ENCODE measurements around the gene PRPF6.

PRPF6 gene

DNA sequence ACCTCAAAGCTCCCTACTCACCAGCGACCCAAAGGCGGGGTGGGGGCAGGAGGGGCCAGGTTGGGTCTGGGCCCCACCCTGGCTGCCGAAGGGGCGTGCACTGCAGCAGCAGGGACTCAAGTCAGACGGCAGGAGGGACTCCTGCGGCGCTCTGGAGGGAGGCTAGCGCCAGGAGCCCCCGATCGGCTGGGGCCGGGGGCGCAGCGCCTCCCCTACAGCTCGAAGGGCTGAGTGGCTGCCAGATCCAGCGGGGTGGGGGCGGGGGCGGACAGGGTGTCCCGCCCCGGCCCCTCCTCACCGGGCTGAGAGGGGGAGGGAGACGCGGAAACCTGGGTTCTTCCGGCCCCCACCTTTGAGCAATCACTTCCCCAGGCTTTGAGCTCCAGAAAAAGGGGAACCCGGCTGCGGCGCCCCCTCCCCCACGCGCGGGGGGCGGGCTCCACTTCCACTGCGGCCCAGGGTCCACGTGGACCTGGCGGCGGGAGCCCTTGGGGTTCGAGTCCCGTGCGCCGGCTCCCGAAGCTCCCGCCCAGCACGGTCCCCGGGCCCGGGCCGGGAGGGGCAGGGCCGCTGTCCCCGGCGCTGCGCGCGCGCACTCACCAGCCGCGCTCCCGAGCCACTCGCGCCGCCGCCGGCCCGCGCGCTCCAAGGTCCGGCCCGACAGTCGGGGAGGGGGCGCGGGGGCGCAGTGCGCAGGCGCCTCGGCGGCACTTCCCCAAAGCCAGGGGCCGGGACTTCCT, 98.5 kb downstream of the PRPF6 start, which contains the start of gene RGS19:
RGS19 (minus strand) TSS at position 246 of the 740 bp plus-strand sequence. CDS start 2,632 bp downstream, outside the sequence.
- Histone ChIP-seq H3K4me3 (peak within 1 kb of the TSS; percentile 86), H3K9me3 (no peaks in the 10 kb centered on the region), H3K27ac (peak within 1 kb of the TSS; percentile 96), H3K36me3 (peaks cover 8% of the 10 kb centered on the region), H3K9ac (peak within 1 kb of the TSS; percentile 92), H3K4me1 (peaks cover 87% of the 10 kb centered on the region), H4K20me1 (peaks cover 7% of the 10 kb centered on the region), H3K4me2 (peak within 1 kb of the TSS; percentile 99), H3K27me3 (peaks cover 16% of the 10 kb centered on the region)
- TF ChIP-seq Cebpa-rat (IDR thresholded peaks at IDR 0.05), result no peak

DNA sequence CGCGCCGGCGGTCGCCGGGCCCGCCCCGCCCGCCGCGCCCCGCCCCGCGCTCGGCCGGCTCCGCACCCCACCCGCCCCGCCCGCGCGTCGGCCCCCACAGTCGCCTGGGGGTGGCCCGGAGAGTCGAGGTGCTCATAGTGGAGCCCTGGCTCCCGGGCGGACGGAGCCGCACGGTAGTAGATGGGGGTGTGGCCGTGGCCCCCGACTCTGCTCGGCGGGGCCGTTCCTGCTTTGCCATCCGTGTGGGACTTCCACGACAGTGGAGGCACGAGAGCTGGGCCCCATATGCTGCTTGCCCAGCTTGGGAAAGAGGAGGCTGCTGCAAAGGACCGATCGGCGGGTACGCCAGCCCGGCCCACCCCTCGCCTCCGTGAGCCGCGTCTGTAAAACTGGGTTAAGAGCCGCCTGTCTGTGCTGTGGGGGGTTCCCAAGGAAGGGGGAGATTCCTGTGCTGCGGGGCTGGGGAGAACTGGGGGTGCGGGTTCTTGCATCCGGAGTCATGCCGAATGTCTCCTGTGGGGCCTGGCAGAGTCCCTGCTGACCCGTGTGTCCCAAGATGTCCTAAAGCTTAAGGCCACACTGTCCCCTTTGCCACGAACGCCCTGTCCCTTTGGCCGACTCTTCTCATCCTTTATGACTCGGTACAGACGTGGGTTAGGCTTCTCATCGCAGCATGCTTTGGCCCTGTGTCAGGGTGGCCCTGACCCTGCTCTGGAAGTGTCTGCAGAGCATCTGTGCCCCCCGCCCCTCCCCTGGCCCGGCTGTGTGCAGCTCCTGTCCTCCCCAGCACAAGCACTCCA, 99.3 kb downstream of the PRPF6 start, which contains the start of gene OPRL1:
OPRL1 (plus strand) TSS at position 70 of the 800 bp plus-strand sequence. CDS start 12,639 bp downstream, outside the sequence.
- Histone ChIP-seq H3K4me3 (peak within 1 kb of the TSS; percentile 86), H3K9ac (peak within 1 kb of the TSS; percentile 92), H3K9me3 (no peaks in the 10 kb centered on the region), H3K36me3 (0 out of 2 replicates have a peak, but pooled peaks cover under 1% of the 10 kb centered on the region), H3K27me3 (peaks cover 24% of the 10 kb centered on the region), H3K4me1 (peaks cover 83% of the 10 kb centered on the region), H3K4me2 (peak within 1 kb of the TSS; percentile 99), H4K20me1 (peaks cover 15% of the 10 kb centered on the region), H3K27ac (peak within 1 kb of the TSS; percentile 96)
- no peak for TF ChIP-seq Cebpa-rat (IDR thresholded peaks at IDR 0.05)

DNA sequence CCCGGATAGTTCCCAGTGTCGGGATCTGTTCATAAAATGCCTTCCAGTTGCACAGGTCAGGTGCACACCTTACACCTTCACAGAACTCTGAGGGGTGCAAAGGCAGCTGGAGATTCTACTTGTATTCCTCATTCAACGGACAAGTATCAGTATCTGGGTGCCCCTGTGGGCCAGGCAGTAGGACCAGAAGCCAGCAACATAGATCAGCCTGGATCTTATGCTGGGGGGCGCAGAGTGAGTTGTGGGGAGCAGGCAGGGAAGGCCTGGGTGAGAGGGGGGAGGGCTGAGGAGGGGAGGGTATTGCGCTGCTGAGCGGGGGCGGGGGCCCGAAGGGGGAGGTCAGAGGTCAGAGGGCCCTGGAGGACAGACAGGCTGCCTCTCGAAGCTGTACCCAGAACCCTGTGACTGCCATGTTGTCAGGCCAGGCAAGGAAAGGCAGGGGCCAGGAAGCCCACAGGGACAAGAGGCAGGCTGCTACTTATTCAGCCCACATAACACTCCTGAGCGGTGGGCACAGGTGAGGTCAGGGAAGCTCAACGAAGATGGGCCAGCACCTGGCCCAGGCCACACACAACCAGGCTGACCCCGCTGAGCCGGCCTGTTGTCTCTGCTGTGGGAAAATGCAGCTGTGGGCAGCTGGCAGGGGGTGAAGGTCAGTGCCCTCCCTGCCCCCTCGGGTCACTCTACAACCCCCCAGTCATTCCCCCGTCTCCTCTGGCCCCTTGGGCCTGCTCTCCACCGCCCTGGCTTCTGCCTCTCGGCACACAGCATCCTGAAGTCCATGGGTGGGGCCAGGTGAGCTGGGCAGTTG, 100.1 kb downstream of the PRPF6 start:
- Histone ChIP-seq H3K9me3 (peaks cover 3% of the 10 kb centered on the region; the same call in 1 of the 2 replicates), H3K36me3 (no peaks in the 10 kb centered on the region), H3K27ac (peak overlapping the region; percentile 96), H3K4me2 (peak overlapping the region; percentile 99), H4K20me1 (peaks cover 21% of the 10 kb centered on the region), H3K4me1 (peaks cover 75% of the 10 kb centered on the region), H3K4me3 (peak overlapping the region; percentile 86), H3K27me3 (peaks cover 32% of the 10 kb centered on the region), H3K9ac (peak overlapping the region; percentile 73)
- no peak for TF ChIP-seq Cebpa-rat (IDR thresholded peaks at IDR 0.05)

DNA sequence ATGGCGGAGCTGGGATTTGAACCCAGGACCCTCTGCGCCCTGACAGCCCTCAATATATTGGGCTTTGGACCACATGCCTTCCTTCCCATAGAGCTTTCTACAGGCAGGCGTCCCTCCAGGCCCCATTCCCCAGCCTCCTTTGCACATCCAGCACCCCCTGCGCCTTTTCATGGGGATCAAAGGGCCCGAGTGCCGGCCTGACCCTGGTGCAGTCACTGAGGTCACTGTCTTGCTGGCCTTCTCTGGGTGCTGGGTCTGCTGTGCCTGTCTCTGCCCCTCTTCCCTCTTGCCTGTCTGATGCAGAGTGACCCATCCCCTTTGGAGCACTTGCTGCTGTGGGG, 100.7 kb downstream of the PRPF6 start:
- Histone ChIP-seq H3K36me3 (no peaks in the 10 kb centered on the region), H3K27me3 (peaks cover 35% of the 10 kb centered on the region), H3K4me3 (no peak overlapping the region), H3K4me1 (peaks cover 69% of the 10 kb centered on the region), H3K27ac (peak overlapping the region; percentile 44; the same call in 1 of the 2 replicates), H3K9ac (peak overlapping the region; percentile 55; the same call in 1 of the 2 replicates), H4K20me1 (peaks cover 21% of the 10 kb centered on the region), H3K9me3 (peaks cover 9% of the 10 kb centered on the region), H3K4me2 (peak overlapping the region; percentile 99)
- no peak for TF ChIP-seq Cebpa-rat (IDR thresholded peaks at IDR 0.05)

DNA sequence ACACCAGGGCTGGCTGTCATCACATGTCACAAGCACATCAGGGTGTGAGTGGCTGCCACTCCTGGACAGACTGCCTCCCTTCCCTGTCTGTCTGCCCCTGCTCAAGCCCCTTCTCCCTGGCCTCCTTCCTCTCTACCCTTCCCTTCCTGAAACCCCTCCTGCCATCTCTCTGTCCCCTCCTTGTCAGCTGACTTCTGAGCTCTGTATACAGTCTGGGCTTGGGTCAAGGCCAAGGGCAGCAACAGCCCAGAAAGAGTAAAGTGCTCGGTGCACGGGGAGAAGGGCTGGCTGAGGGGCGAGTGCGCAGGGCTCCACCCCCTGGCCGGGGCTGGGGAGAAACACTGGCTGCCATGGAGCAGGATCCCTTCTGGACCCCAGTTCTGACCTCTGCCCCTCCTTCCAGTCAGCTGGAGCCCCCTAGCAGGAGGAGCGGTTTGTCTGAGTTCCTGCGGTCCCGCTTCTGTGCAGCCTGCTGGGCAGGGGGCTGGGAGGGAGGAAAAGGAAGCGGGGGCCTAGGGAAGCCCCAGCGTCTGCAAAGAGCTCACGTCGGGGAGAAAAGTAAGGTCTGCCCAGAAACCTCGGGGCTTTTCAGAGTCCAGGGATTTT, 101.3 kb downstream of the PRPF6 start:
- peaks cover 35% of the 10 kb centered on the region for H3K27me3 ChIP-seq

More for the DNA sequence above, 101.3 kb downstream of the PRPF6 start:
- peaks cover 21% of the 10 kb centered on the region for H4K20me1 ChIP-seq
- H3K4me3 ChIP-seq, result peak overlapping the region; percentile 73
- peak overlapping the region; percentile 55 for H3K9ac ChIP-seq
- H3K4me1 ChIP-seq, result peaks cover 62% of the 10 kb centered on the region
- H3K9me3 ChIP-seq, result peaks cover 14% of the 10 kb centered on the region
- no peaks in the 10 kb centered on the region for H3K36me3 ChIP-seq
- no peak for TF ChIP-seq Cebpa-rat (IDR thresholded peaks at IDR 0.05)
- H3K27ac ChIP-seq, result peak overlapping the region; percentile 58; the same call in 1 of the 2 replicates
- peak overlapping the region; percentile 99 for H3K4me2 ChIP-seq
